NCI-H82 treated with DMSO at 0.1 percent for 48 hours (cell line): Measurements from ENCODE around the gene SLC25A29.
A peak's percentile ranks its signal among the peaks of the same experiment; 100 is the strongest.

Source experiments
- DNase-seq: peaks from one replicate; lab custom pipeline; 2025; ENCODE audit not compliant: unreplicated experiment; lab: John Stamatoyannopoulos, UW

Gene SLC25A29

DNA sequence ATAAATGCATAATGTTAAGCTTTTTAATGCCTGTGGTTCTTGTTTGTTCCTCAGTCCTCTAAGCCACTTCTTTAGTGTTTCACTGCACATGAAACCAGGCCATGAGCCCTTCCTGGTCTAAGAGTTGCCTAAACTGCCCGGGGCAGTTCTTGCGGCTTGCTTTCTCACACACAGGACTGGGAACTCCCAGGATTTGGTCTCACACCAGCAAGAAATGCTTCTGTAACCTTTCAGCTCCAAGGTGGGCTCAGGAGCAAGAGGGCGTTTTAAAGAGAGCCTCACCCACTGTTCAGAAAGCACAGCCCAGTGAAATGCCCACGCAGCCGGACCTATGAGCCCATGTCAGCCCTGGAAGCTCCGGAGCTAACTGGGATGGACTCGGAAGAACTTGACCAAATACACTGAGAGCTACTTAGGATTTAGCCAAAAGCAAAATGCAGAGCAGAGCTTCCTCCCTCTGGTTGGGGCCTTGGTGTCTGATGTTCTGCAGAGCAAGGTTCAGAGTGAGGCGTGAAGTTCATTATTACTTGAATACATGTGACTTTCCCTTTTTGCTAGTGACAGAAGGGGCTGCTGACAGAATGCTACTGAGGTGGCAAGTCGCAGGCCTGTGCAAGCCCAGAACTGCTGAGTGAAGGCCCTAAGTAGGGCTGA lies 23.4 kb downstream of the SLC25A29 start:
- DNase-seq = no peak

DNA sequence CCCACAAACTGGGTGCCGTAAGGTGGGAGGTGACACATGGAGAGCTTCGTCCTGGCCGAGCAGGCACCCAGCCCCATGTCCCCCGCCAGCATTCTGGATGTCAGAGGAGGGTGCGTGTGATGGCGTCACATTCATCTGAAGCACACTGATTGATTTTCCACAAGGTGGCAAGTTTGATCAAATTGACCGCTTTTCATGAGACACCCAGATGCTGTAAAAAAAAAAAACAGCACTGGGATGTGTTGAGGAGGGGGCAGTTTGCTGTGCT lies 24.2 kb downstream of the SLC25A29 start:
- no peak for DNase-seq

GRCh38 chr14:100281286-100282082 lies 24.8 kb downstream of the SLC25A29 start:
- no peak for DNase-seq

DNA sequence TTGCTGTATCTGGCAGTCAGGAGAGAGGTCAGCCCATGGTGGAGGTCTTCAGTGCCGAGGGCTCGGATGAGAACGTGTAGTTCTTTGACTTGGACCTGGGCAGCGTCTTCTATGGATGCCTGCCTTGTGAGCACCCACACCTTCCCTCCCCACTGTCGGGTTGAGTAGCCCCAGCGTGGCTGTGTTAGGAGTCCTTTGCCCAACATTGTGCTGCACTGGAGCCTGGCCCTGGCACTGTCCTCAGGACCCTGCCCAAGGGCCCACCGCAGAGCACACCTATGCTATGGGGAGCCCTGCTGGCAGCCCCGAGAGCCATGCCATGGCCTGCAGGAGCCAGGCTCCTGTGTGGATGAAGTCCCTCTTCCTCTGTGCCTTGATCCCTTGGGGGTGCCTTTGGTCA lies 26.7 kb downstream of the SLC25A29 start:
- no peak for DNase-seq

GRCh38 chr14:100279133-100279532 lies 27.1 kb downstream of the SLC25A29 start:
- DNase-seq = no peak

- DNase-seq = no peak
Observed at GRCh38 chr14:100278702-100279101, 27.5 kb downstream of the SLC25A29 start.

DNA sequence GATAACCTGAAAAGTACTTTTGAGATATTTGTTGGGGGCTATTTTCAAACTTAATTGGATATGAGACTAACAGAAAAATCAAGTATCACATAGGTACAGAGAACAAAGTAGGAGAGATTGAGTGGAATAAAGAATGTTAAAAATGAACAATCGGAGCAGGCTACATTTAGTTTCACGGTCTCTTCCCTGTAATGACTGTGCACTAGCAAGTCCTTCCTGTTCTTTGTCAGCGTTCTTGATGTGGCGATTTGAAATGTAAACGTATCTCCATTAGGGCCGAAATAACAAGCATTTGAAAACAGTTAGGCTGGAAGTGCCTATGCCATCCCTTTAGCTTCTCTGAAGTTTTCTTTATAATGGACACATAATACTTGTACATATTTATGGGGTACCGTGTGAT lies 31.0 kb downstream of the SLC25A29 start:
- DNase-seq = no peak

GRCh38 chr14:100274250-100274649 lies 32.0 kb downstream of the SLC25A29 start:
- DNase-seq = no peak

- no peak for DNase-seq
Observed at GRCh38 chr14:100271247-100271939, 34.9 kb downstream of the SLC25A29 start.

DNA sequence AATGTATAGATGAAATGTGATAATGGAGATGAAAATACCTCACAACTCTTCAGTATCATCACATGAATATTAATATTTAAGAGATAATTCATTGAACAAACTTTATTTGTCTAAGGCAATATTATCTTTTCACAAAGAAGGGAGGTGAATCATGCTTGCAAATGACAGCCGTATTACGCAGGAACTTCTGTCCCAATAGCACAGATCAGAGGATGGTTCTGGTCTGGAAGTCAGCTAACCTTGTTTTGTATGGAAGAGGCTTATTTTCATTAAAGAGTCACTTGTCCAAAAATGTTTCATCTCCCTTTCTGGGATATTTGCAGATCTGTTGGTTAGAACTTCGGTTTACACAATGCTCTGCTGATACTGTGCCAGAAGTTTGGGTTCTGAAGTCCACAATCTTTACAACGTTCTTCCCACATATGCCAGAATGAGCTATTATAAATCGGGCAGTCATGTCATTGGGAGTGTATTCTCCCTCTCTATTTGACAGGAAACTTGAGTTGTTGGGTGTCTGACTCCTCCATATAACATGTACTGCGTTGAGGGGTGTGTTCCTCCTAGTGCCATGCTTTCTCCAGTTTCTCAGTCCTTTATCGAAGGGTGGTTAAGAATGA lies 37.5 kb downstream of the SLC25A29 start:
- DNase-seq = no peak

DNA sequence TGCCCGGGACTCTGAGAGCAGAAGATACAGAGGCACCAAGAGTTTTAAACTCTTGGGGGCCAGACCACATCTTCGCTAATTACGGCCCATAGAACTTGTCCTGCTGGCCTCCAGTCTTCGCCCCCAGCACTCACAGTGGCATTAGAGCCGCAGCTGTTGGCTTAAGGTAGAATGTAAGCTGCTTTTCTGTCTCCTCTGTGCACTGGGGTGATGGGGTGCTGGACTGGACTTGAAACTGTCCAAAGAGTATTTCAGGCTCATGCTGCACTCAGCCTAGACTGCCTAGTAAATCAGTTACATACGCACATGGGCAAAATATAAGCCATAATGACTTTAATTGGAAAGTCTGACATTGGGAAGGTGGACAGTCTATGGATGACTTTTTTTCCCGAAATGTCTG lies 38.3 kb downstream of the SLC25A29 start:
- DNase-seq = no peak

GRCh38 chr14:100263141-100263540 lies 43.1 kb downstream of the SLC25A29 start:
- no peak for DNase-seq

DNA sequence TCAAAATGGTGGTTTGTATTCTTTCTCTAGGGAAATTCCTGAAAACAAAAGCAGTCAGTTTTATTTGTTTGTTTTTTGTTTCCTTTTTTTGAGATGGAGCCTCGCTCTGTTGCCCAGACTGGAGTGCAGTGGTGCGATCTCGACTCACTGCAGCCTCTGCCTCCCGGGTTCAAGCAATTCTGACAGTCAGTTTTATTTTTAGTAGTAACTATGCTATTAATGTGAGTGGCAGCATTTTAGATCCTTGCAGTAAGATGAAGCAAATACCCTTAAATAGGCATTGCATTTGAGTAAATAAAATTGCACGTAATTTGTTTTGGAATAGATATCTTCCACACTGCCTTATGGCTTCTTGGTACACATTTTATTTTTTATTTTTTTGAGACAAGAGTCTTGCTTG lies 43.7 kb downstream of the SLC25A29 start:
- DNase-seq = no peak

- no peak for DNase-seq
Observed at GRCh38 chr14:100261621-100262020, 44.6 kb downstream of the SLC25A29 start.

- no peak for DNase-seq
Observed at GRCh38 chr14:100256339-100256895, 49.8 kb downstream of the SLC25A29 start.

GRCh38 chr14:100252684-100253083 lies 53.6 kb downstream of the SLC25A29 start:
- DNase-seq = no peak

GRCh38 chr14:100250732-100251465 lies 55.3 kb downstream of the SLC25A29 start:
- DNase-seq = no peak

GRCh38 chr14:100246809-100247428 lies 59.3 kb downstream of the SLC25A29 start:
- peak; percentile 80 for DNase-seq

GRCh38 chr14:100243020-100243419 lies 63.2 kb downstream of the SLC25A29 start:
- DNase-seq = no peak

DNA sequence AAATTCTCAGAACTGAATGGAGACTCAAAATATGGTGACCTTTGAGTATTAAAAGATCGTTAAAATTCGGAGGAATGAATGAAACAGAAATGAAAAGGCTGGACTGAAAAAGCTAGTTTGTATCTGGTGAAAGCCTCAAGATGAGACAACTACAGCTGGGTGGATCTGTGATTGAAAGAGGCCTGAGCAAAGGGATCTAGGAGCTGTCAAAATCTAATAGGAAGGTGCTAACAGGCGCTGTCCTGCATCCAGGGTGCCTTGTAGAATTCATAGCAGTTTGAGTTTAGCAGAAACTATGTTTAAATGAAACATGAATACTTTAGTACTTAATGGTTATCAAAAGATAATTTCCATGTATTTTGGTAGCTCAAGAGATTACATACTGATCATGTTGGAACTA lies 65.0 kb downstream of the SLC25A29 start:
- no peak for DNase-seq
